HepG2 (cell line): ENCODE measurements around the gene ZNF771. TPM values are rescaled to one million over a fixed set of nuclear protein-coding genes. Genes with fewer than 3 reads are reported as not detected.
A peak's percentile ranks its signal among the peaks of the same experiment; 100 is the strongest.

Experiments used
- ATF7 ChIP-seq, 2 experiments: fragments of 450-650 bp in 1 of 2; sonication (generic) in 1 of 2; formaldehyde crosslinking in 1 of 2; IDR thresholded peaks; 2 replicates each; pipeline versions ENCODE4 v1.4.0 to v1.6.1; 2016 to 2020; ENCODE audit warnings: antibody characterized with exemption in 1 of 2, mild to moderate bottlenecking in 1 of 2, missing genetic modification reagents in 1 of 2
- BHLHE40 ChIP-seq: IDR thresholded peaks from 2 replicates; pipeline ENCODE4 v1.6.1; 2011; ENCODE audit warnings: low read length, improper control_type of control experiment
- BRF2 ChIP-seq: sonication (generic); formaldehyde crosslinking; IDR thresholded peaks from 2 replicates; pipeline ENCODE4 v1.8.1; 2022; ENCODE audit warnings: mild to moderate bottlenecking, missing genetic modification reagents
- CHD2 ChIP-seq: IDR thresholded peaks from 2 replicates; pipeline ENCODE4 v1.6.1; 2011; ENCODE audit warnings: low read depth, low read length, improper control_type of control experiment
- FLYWCH1 ChIP-seq: sonication (generic); formaldehyde crosslinking; IDR thresholded peaks from 2 replicates; pipeline ENCODE4 v1.8.1; 2023; ENCODE audit warnings: mild to moderate bottlenecking, missing genetic modification reagents
- FOXP4 ChIP-seq: sonication (generic); formaldehyde crosslinking; IDR thresholded peaks from 2 replicates; pipeline ENCODE4 v1.4.0; 2020; ENCODE audit warnings: missing genetic modification reagents
- HES4 ChIP-seq: sonication (generic); formaldehyde crosslinking; IDR thresholded peaks from 2 replicates; pipeline ENCODE4 v1.9.0; 2021; ENCODE audit warnings: mild to moderate bottlenecking, missing genetic modification reagents, borderline replicate concordance
- HOXD1 ChIP-seq: sonication (generic); formaldehyde crosslinking; IDR thresholded peaks from 2 replicates; pipeline ENCODE4 v1.5.0; 2020; ENCODE audit warnings: missing genetic modification reagents
- ISL2 ChIP-seq: sonication (generic); formaldehyde crosslinking; IDR thresholded peaks from 2 replicates; pipeline ENCODE4 v1.5.0; 2020; ENCODE audit warnings: missing genetic modification reagents
- ISX ChIP-seq: sonication (generic); formaldehyde crosslinking; conservative IDR thresholded peaks from 2 replicates; pipeline ENCODE4 v1.5.0; 2020; ENCODE audit warnings: missing genetic modification reagents
- NR3C1 ChIP-seq: sonication (generic); formaldehyde crosslinking; IDR thresholded peaks from 2 replicates; pipeline ENCODE4 v1.4.0; 2020; ENCODE audit warnings: missing genetic modification reagents
- SIN3A ChIP-seq: IDR thresholded peaks from 2 replicates; pipeline ENCODE4 v1.6.1; 2011; ENCODE audit warnings: low read depth, mild to moderate bottlenecking, control low read depth, low read length, borderline replicate concordance
- ZHX2 ChIP-seq, 2 experiments: sonication (generic) in 1 of 2; formaldehyde crosslinking in 1 of 2; IDR thresholded peaks; 2 replicates each; pipeline versions ENCODE4 v1.6.1 to v1.9.0; 2014 to 2022; ENCODE audit warnings: antibody characterized with exemption in 1 of 2, borderline replicate concordance in 1 of 2, inconsistent platforms in 1 of 2, low read depth in 1 of 2, missing genetic modification reagents in 1 of 2
- ZNF414 ChIP-seq: sonication (generic); formaldehyde crosslinking; IDR thresholded peaks from 2 replicates; pipeline ENCODE4 v1.5.0; 2020; ENCODE audit warnings: missing genetic modification reagents
- ZNF580 ChIP-seq: IDR thresholded peaks from 2 replicates; pipeline ENCODE4 v1.6.1; 2016; ENCODE audit warnings: low read depth, borderline replicate concordance
- ZNF883 ChIP-seq: sonication (generic); formaldehyde crosslinking; IDR thresholded peaks from 2 replicates; pipeline ENCODE4 v1.5.1; 2020; ENCODE audit warnings: mild to moderate bottlenecking, missing genetic modification reagents; ENCODE audit errors: not compliant biosample characterization
- ZSCAN21 ChIP-seq: sonication (generic); formaldehyde crosslinking; IDR thresholded peaks from 2 replicates; pipeline ENCODE4 v1.8.0; 2022; ENCODE audit warnings: mild to moderate bottlenecking, missing genetic modification reagents, moderate library complexity, borderline replicate concordance
- ZZZ3 ChIP-seq: sonication (generic); formaldehyde crosslinking; IDR thresholded peaks from 2 replicates; pipeline ENCODE4 v1.4.0; 2020; ENCODE audit warnings: missing genetic modification reagents, mild to moderate bottlenecking, borderline replicate concordance
- polyA plus RNA-seq, 8 experiments: library from polyadenylated mRNA; depleted of rRNA in 3 of 8; stranded (reverse) in 7 of 8; unstranded in 1 of 8; fragments of >200 nt; fragmentation: Illumina TruSeq in 4 of 8; extraction: Trizol in 4 of 8; gene quantifications; 2 replicates each; pipeline versions ENCODE4 v1.2.1 to v1.2.3, GENCODE V29; 2011 to 2016; ENCODE audit warnings: low read depth in 4 of 8, missing spikeins in 1 of 8, mixed read lengths in 1 of 8; ENCODE audit not compliant: insufficient read depth in 1 of 8
- total RNA-seq, 5 experiments: library from RNA; depleted of rRNA; stranded (reverse); fragments of >200 nt; fragmentation: Illumina TruSeq; extraction: Trizol; gene quantifications; 2 replicates each; pipeline ENCODE4 v1.2.3, GENCODE V29; 2016; ENCODE audit warnings: low read depth in 1 of 5

ZNF771 gene
- total and polyA plus RNA-seq, 2 of the 13 experiments (the other 11 are each of a cell fraction or from before 2014, with no cell fraction given) = 5.0 to 11.8 TPM

GRCh38 chr16:30369938-30370455, 37.4 kb upstream of the ZNF771 start (continued):
- TF ChIP-seq ZSCAN21 (no peak), FOXP4 (CRISPR knock-in tag) (no peak), FLYWCH1 (CRISPR knock-in tag) (no peak), ZHX2 (IDR thresholded peaks at IDR 0.05; ENCODE audit: low read depth) (no peak; the same call in 1 of the 2 replicates), ZHX2 (CRISPR knock-in tag; IDR thresholded peaks at IDR 0.05; ENCODE audit: borderline replicate concordance) (0 out of 2 replicates have a peak, but pooled peaks have one; percentile 25), ZNF414 (no peak), HES4 (CRISPR knock-in tag) (peak; percentile 37; the same call in 1 of the 2 replicates), ISX (CRISPR knock-in tag) (no peak), CHD2 (no peak), ISL2 (CRISPR knock-in tag) (no peak), ATF7 (IDR thresholded peaks at IDR 0.05) (no peak), ATF7 (CRISPR knock-in tag; IDR thresholded peaks at IDR 0.05) (no peak), ZNF580 (CRISPR knock-in tag) (no peak), BRF2 (CRISPR knock-in tag) (no peak), BHLHE40 (no peak; the same call in 1 of the 2 replicates), HOXD1 (CRISPR knock-in tag) (no peak), NR3C1 (no peak), ZZZ3 (CRISPR knock-in tag) (no peak), ZNF883 (CRISPR knock-in tag) (no peak), SIN3A (peak; percentile 77; the same call in 1 of the 2 replicates)
